Nucleus accumbens (tissue), 56 donors: Measurements from ENCODE around the gene OPALIN.
"Not testable (repeated sequence)": the region's sequence is repeated elsewhere in the genome, so short reads cannot be mapped to it uniquely, and the experiment has no call there.

ENCODE experiments used
- DNase-seq, 56 donors: peaks; one replicate each; lab custom pipeline; 2025; lab: John Stamatoyannopoulos, UW

OPALIN gene

GRCh38 chr10:96309628-96310320 is 49.0 kb downstream of the OPALIN start:
- no peak for DNase-seq

- DNase-seq = not testable (repeated sequence)
Measured at GRCh38 chr10:96308854-96309253, 49.9 kb downstream of the OPALIN start.

GRCh38 chr10:96306516-96306915 is 52.3 kb downstream of the OPALIN start:
- peak in 21 of 56 donors; percentile 3 to 36 (median 10) for DNase-seq

- DNase-seq = no peak
Measured at GRCh38 chr10:96305019-96305418, 53.8 kb downstream of the OPALIN start.

- DNase-seq = no peak
Measured at GRCh38 chr10:96304230-96304629, 54.6 kb downstream of the OPALIN start, which contains the start of gene DNTT. Gene DNTT (plus strand): TSS chr10:96304434. CDS start chr10:96304498, 64 bp downstream.

GRCh38 chr10:96301616-96302015 is 57.2 kb downstream of the OPALIN start:
- DNase-seq = no peak

- no peak for DNase-seq
Measured at GRCh38 chr10:96299383-96299782, 59.4 kb downstream of the OPALIN start.

- no peak for DNase-seq
Measured at GRCh38 chr10:96298362-96298761, 60.4 kb downstream of the OPALIN start.

GRCh38 chr10:96297486-96297885 is 61.3 kb downstream of the OPALIN start:
- no peak for DNase-seq

- no peak for DNase-seq
Measured at GRCh38 chr10:96295475-96295874, 63.3 kb downstream of the OPALIN start.
